HG02981 (cell line): ENCODE measurements around the gene HELQ.
"Not testable (repeated sequence)": the region's sequence is repeated elsewhere in the genome, so short reads cannot be mapped to it uniquely, and the experiment has no call there.

Source experiments
- ATAC-seq: cut with Tn5 transposase; IDR thresholded peaks from one replicate; pipeline ENCODE4 v1.9.1; 2021; ENCODE audit warnings: mild to moderate bottlenecking, moderate library complexity; ENCODE audit not compliant: unreplicated experiment

The HELQ gene, protein sequence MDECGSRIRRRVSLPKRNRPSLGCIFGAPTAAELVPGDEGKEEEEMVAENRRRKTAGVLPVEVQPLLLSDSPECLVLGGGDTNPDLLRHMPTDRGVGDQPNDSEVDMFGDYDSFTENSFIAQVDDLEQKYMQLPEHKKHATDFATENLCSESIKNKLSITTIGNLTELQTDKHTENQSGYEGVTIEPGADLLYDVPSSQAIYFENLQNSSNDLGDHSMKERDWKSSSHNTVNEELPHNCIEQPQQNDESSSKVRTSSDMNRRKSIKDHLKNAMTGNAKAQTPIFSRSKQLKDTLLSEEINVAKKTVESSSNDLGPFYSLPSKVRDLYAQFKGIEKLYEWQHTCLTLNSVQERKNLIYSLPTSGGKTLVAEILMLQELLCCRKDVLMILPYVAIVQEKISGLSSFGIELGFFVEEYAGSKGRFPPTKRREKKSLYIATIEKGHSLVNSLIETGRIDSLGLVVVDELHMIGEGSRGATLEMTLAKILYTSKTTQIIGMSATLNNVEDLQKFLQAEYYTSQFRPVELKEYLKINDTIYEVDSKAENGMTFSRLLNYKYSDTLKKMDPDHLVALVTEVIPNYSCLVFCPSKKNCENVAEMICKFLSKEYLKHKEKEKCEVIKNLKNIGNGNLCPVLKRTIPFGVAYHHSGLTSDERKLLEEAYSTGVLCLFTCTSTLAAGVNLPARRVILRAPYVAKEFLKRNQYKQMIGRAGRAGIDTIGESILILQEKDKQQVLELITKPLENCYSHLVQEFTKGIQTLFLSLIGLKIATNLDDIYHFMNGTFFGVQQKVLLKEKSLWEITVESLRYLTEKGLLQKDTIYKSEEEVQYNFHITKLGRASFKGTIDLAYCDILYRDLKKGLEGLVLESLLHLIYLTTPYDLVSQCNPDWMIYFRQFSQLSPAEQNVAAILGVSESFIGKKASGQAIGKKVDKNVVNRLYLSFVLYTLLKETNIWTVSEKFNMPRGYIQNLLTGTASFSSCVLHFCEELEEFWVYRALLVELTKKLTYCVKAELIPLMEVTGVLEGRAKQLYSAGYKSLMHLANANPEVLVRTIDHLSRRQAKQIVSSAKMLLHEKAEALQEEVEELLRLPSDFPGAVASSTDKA

GRCh38 chr4:83455281-83456183 is at the start of gene HELQ, which contains the start of gene MRPS18C:
Gene HELQ, minus strand, starts transcription at chr4:83455823. Its CDS starts 130 bp downstream, at chr4:83455693.
Gene MRPS18C, plus strand, starts transcription at chr4:83456058. Its CDS starts 20 bp downstream, at chr4:83456078.
- peak; percentile 93 for ATAC-seq

- no peak for ATAC-seq
These were observed 49.4 kb upstream of the HELQ start for GRCh38 chr4:83504996-83505395.

DNA sequence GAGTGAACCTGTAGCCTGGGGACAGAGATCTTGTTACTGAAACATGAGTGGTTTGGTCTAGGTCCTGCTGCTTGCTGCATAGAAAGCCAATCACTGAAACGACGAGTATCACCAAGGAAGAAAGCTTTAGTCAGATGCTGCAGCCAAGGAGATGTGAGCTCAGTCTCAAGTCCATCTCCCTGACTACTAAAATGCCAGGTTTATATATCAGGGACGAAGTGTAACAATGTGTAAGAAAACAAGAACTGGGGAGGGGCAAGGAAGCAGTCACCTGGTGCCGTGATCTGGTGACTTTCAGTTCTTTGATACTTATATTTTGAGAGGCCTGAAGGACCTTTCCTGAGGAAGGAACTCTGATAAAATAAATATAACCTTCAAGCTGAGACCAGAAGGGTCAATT is 48.9 kb upstream of the HELQ start:
- no peak for ATAC-seq

- no peak for ATAC-seq
These were observed 48.4 kb upstream of the HELQ start for GRCh38 chr4:83503974-83504373.

DNA sequence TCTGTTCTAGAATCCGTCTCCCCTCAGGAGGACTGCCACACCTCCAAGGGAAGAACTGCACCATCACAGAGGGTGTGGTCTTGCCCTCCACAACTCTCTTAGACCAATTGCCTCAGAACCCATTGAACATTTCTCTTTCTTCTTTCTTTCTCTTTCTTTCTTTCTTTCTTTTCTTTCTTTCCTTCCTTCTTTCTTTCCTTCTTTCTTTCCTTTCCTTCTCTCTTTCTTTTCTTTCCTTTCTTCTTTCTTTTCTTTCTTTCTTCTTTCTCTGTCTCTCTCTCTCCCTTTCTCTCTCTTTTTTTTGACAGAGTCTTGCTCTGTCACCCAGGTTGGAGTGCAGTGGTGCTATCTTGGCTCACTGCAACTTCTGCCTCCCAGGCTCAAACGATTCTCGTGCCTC is 46.0 kb upstream of the HELQ start:
- not testable (repeated sequence) for ATAC-seq

DNA sequence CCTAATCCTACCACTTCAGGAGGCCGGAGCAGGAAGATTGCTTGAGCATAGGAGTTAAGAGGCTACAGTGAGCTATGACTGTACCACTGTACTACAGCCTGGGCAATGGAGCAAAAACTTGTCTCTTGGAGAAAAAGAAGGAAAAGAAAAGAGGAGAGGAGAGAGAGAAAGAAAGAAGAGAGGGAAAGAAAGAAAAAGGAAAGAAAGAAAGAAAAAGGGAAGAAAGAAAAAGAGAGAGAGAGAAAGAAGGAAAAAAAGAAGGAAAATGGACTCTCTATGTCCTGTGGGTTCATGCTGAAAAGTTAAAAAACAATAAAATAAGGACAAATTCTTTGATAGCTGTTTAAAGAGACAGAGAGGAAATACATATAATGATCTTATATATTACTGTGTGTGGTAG is 42.6 kb upstream of the HELQ start:
- no peak for ATAC-seq

GRCh38 chr4:83496085-83496917 is 40.7 kb upstream of the HELQ start:
- ATAC-seq: not testable (repeated sequence)

DNA sequence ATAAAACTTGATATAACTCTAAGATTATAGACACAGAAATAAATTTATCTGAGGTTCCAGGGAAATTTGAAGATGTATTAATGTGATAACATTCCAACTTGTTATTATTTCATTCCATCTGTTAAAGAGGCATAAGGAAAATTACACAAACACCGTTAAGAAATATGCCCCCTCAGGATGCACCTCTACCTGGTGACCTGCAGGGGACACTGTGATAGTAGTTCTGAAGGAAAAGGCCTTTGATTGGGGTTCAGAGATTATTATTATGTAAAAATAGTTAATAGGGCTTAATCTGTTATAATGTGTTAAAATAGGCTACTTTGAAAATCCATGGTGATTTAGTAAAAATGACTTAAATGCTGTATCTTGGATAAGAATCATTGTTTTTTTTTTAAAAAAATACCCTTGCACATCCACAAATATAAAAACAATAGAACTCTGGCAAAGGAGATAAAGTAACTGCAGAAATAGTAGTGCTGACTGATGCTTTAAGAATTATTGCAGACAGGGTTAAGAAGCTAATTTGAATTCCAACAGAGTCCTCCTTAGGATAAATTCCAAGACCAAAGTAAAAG is 35.3 kb upstream of the HELQ start:
- ATAC-seq: peak; percentile 74

DNA sequence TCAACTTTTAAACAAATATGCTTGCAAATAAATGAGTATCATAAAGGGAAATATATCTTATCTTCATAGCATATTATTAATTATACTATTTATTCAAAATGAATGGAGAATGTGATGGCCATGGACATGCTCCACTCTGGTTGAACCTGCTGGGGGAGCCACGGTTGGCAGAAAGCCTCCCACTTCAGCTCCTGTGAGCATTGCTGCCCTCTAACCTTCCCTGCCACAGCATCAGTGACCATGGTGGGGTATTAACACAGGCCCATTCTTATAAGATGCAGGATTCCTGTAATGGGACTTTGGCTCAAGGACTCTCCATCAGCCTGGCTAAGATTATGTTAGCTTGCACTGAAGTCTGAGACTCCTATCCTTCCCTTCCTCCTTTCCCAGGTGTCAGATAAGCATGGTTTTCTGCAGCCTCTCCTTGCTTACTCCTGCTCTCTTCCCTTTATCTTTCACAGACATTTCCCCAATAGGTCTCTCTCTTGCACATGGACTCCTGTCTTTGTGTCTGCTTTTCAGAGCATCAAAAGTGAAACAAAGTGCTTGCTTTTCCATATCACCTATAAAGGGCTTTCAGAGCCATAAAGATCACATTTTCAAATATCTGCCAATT is 34.2 kb upstream of the HELQ start:
- no peak for ATAC-seq

DNA sequence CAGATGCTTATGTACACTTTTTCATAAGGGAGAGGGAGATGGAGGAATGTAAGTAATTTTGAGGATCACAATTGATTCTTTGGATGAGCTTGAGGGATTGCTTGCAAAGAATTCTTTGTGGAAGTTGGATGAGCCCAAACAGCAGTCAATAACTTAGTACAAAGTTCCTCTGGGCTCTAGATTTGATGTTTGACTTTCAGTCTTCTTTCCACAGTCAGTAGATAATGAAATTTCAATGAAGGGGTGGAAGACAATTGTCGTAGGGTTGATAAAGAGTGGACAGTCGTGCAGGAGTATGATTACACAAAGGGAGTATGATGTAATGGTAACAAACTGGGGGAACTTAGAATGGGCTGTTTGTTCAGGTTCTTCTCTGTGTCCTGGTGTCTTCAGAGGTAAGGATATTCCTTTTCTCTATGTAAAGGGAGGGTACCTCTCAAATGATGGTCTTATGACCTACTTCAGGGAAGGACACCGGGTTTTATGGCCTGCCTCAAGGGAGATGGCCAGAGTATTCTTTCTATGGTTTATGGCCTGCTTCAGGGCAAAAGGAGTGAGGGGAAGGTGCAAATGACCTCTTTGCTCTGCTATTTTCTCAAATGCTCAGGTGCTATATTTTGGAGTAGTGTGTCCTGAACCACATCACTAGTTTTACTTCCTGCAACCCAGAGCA is 31.0 kb upstream of the HELQ start:
- ATAC-seq: no peak

DNA sequence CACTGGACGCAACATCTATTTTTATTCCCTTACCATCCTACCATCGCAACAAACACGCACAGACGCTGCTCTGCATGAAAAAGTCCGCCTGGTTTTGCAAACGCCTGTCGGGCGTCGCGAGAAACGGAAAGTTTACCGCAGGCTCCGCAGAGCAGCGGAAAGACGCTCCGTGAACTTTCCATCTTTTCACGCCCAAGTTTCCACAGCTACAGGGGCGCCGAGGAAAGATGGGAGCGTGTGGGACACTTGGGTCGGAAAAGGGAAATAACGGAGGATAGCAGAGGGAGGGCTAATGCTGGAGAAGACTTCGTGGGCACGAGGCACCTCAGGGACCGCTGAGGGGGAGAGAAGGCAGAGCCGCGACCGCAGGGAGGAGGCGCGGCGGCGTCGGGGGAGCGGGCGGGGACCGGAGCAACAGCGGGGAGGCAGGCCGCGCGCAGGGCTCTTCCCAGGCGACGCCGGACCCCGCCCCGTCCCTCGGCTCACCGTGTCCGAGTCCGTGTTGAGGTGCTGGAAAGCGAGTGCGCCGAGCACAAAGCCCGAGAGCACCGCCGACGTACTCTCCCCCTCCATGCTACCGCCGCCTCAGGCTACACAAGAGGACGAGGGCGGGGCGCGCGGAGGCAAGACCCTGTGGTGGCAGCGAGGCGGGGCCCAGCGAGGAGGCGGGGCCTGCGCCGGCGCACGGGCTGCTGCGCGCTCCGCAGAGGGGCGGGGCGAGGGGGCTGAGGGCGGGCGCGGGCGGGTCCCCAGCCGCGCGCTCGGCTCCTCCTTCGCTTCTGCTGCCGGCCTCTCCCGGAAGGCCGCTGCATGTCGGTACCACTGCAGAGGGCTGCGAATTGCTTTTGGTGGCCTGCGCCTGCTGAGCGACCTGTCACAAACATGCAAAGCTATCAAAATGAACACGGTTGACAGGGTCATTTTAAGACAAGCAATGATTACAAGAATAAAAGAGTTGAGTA is 29.2 kb upstream of the HELQ start, which contains the start of gene ABRAXAS1:
ABRAXAS1 (minus strand) TSS at position 601 of the 962 bp plus-strand sequence; CDS start at position 573, 28 bp downstream.
- ATAC-seq: peak; percentile 95

- ATAC-seq: no peak
These were observed 18.3 kb upstream of the HELQ start for GRCh38 chr4:83473966-83474365.

GRCh38 chr4:83473423-83473822 is 17.8 kb upstream of the HELQ start:
- no peak for ATAC-seq

GRCh38 chr4:83456184-83456501 is 520 bp upstream of the HELQ start:
- no peak for ATAC-seq

- no peak for ATAC-seq
These were observed 937 bp downstream of the HELQ start for GRCh38 chr4:83454686-83455085.

DNA sequence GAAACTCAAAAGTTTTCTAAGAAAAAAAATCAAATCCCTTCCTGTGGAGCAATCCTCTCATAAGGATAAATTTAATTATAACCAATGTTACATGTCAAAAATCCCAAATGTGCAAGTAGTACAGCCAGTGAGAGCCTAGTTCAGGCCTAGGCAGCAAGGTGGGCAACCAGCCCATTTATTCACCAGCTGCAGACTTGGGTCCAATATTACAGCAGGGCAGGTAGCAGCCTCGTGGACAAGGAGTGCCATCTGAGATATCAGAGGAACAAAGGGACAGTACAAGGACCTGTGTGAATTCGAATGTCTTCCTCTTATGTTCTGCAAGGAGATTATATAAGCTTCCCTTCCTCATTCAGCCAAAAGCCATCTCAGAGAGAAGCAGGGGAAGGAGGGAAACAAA is 6.6 kb downstream of the HELQ start:
- no peak for ATAC-seq

DNA sequence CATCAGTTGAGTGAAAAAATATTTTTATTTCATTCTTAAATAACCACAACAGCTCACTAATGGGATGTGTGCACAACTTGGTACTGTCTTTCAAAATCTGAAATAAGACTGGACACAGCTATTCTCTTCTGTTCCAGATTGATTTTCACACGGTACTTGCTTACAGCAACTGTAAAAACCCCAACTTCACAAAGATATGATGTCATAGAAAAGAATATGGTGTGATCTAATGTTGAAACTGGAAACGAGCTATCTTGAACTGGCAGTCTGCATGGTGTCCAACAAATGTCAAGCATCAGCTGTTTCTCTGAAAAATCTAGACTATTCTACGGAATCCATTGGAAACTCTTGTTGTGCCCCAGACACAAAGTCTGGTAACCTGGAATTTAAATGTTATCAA is 14.7 kb downstream of the HELQ start:
- ATAC-seq: no peak
